GM12864 (cell line): ENCODE measurements around the gene GFOD2.

ENCODE experiments used
- DNase-seq: peaks from one replicate; pipeline ENCODE4 v3.0.0-alpha.2; 2011; ENCODE audit warnings: low read depth
- H3K4me3 ChIP-seq: 2 replicates; pipeline ENCODE4 v1.5.1; 2011; ENCODE audit warnings: mild to moderate bottlenecking, low read depth, low read length, control low read depth
- TF ChIP-seq, protein P1 (sequence below): IDR thresholded peaks from 2 replicates; pipeline ENCODE4 v1.5.1; 2011; ENCODE audit warnings: low read depth, mild to moderate bottlenecking, moderate library complexity, low read length, control low read depth, inconsistent platforms; ENCODE audit errors: missing control alignments

GFOD2 gene

DNA sequence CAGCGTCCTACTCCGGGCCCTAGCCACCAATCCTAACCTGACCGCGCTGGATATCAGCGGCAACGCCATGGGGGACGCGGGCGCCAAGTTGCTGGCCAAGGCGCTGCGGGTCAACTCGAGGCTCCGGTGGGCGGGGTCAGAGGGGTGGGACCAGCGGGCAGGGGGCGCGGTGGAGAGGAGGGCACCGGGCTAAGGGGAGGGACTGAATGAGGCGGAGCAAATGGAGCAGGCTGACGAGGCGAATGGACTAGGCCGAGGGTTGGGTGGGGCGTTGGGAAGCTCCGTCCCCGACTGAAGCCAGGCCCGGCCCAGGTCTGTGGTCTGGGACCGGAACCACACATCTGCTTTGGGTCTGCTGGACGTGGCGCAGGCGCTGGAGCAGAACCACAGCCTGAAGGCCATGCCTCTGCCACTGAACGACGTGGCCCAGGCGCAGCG lies 69.6 kb downstream of the GFOD2 start:
- TF ChIP-seq, protein P1, sequence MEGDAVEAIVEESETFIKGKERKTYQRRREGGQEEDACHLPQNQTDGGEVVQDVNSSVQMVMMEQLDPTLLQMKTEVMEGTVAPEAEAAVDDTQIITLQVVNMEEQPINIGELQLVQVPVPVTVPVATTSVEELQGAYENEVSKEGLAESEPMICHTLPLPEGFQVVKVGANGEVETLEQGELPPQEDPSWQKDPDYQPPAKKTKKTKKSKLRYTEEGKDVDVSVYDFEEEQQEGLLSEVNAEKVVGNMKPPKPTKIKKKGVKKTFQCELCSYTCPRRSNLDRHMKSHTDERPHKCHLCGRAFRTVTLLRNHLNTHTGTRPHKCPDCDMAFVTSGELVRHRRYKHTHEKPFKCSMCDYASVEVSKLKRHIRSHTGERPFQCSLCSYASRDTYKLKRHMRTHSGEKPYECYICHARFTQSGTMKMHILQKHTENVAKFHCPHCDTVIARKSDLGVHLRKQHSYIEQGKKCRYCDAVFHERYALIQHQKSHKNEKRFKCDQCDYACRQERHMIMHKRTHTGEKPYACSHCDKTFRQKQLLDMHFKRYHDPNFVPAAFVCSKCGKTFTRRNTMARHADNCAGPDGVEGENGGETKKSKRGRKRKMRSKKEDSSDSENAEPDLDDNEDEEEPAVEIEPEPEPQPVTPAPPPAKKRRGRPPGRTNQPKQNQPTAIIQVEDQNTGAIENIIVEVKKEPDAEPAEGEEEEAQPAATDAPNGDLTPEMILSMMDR, result no peak
- no peak overlapping the region for H3K4me3 ChIP-seq
- DNase-seq, result no peak

DNA sequence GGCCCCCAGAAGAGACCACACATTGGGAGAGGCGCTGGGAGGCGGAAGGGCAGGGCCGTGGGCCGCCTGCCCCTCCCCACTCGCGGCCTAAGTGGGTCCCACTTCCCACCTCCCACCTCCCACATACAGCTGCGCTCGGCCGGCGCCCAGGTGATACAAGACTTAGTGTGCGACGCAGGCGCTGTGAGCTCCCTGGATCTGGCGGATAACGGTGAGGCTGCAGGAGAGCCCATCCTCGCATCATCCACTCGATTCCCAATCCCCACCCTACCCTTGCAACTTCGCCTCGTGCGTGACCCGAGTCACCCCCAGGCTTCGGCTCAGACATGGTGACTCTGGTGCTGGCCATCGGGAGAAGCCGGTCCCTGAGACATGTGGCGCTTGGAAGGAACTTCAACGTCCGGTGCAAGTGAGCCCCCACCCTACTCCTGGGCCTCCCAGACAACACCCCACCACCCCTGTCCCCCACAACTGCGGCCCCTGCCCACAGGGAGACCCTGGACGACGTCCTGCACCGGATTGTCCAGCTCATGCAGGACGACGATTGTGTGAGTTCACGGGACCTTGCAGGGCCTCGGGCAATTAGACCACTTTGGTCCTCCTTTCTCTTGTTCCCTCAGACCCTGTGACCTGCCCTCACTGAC lies 70.2 kb downstream of the GFOD2 start:
- no peak for DNase-seq
- H3K4me3 ChIP-seq, result no peak overlapping the region
- TF ChIP-seq, protein P1, result no peak

DNA sequence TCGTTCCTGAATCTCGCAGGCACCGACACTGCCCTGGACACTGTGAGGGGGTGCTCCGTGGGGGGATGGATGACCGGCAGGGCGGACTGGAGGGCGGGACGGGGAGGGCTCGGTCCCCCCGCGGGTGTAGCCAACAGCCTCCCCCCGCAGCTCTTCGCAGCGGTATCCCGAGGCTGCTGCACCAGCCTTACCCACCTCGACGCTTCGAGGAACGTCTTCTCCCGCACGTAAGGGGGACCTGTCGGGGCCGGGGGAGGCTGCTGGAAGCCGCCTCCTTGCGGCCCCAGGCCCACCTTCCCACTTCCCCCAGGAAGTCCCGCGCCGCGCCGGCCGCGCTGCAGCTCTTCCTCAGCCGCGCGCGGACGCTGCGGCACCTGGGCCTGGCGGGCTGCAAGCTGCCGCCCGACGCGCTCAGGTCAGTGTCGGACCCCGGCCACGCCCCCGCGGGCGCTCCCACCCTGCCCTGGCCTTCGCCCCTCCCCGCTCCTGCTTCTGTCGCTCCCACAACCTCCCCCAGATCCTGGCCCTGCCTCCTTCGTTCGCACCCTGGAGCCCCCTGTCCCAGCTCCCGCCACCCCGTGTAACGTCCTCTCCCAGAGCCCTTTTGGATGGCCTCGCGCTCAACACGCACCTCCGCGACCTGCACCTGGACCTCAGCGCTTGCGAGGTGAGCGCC lies 70.9 kb downstream of the GFOD2 start:
- TF ChIP-seq, protein P1, result no peak
- no peak overlapping the region for H3K4me3 ChIP-seq
- no peak for DNase-seq

DNA sequence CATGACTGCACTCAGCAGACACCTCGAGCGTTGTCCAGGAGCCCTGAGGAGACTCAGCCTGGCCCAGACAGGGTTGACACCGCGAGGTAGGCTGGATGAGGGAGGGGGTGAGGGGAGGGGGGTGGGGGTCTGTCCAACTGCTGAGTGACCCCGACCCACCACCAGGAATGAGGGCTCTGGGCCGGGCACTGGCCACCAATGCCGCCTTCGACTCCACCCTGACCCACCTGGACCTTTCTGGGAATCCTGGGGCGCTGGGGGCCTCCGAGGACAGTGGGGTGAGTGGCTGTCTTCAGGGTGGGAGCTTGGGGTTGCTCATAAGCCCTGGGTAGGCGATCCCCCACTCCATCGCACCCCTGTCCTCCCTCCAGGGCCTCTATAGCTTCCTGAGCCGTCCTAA lies 71.4 kb downstream of the GFOD2 start:
- no peak overlapping the region for H3K4me3 ChIP-seq
- DNase-seq, result no peak
- TF ChIP-seq, protein P1, result no peak

DNA sequence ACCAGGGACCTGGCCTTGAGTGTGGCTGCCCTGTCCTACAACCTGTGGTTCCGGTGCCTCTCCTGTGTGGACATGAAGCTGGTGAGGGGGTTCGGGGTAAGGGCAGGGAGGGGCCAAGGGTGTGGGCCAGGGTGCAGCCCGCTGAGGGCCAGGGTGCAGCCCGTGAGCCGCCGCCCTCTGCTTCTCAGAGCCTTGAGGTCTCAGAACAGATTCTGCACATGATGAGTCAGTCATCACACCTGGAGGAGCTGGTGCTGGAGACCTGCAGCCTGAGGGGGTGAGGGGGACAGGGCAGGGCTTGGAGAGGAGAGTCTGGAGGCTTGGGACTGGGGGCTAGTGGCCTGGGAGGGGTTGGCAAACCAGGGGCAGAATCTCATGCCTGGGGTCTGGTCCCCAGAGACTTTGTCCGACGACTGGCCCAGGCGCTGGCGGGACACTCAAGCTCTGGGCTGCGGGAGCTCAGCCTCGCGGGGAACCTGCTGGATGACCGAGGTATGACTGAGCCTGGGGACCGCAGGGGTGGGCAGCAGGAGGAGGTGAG lies 71.9 kb downstream of the GFOD2 start:
- TF ChIP-seq, protein P1, result no peak
- no peak overlapping the region for H3K4me3 ChIP-seq
- no peak for DNase-seq

DNA sequence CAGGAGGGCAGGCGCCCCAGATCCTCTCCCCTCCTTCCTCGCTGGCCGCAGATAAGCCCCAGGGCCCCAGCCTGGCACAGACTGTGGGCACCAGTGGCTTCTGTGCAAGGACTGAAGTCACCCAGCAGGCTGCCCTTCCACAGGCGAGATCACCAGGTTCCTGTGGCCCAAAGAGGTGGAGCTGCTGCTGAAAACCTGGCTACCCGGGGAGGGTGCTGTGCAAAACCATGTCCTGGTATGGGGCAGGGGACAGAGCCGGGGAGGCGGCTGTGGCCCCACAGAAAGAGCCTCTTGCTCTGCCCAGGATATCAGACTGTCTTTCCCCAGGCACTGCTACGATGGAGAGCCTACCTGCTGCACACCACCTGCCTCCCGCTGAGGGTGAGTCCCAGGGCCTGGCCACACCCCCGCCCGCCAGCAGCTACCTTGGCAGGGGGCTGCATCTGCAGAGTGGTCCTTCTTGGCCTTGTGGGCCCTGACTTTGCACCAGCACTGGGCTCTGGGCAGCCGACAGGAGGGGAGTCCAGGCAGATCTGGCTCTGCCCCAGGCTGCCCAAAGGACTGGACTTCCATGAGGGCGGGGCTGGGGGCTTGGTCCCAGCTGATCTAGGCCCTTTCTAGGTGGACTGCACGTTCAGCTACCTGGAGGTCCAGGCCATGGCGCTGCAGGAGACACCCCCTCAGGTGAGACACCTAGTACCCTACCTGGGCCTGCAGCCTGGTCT lies 73.6 kb downstream of the GFOD2 start:
- peak overlapping the region; percentile 75 for H3K4me3 ChIP-seq
- TF ChIP-seq, protein P1, result no peak
- DNase-seq, result no peak
